Mesenchymal stem cell (in vitro differentiated cells and primary cell): ENCODE data around the gene COL28A1. TPM values are rescaled to one million over a fixed set of nuclear protein-coding genes. Genes with fewer than 3 reads are reported as not detected.

Experiments
- DNase-seq: peaks from one replicate; pipeline ENCODE4 v3.0.0-alpha.2; 2013
- H2AFZ ChIP-seq: one replicate; pipeline ENCODE4 v1.6.1; 2013; ENCODE audit warnings: low read depth, mild to moderate bottlenecking, control low read depth, inconsistent platforms, low read length, moderate library complexity
- H2AK5ac ChIP-seq: 2 replicates; pipeline ENCODE4 v1.6.1; 2013; ENCODE audit warnings: low read length, moderate library complexity, mild to moderate bottlenecking, inconsistent platforms; ENCODE audit not compliant: severe bottlenecking
- H2BK120ac ChIP-seq: one replicate; pipeline ENCODE4 v1.6.1; 2013; ENCODE audit warnings: low read depth, mild to moderate bottlenecking, inconsistent platforms, low read length, moderate library complexity
- H2BK12ac ChIP-seq, 2 experiments: one replicate each; pipeline ENCODE4 v1.6.1; 2013; ENCODE audit warnings: inconsistent platforms in 2 of 2, low read length in 2 of 2, mild to moderate bottlenecking in 2 of 2, moderate library complexity in 2 of 2, control low read depth in 1 of 2
- H2BK15ac ChIP-seq: one replicate; pipeline ENCODE4 v1.6.1; 2013; ENCODE audit warnings: mild to moderate bottlenecking, low read depth, inconsistent platforms; ENCODE audit not compliant: poor library complexity, severe bottlenecking
- H2BK5ac ChIP-seq: 2 replicates; pipeline ENCODE4 v1.6.1; 2013; ENCODE audit warnings: low read depth, mild to moderate bottlenecking, low read length, control low read depth, inconsistent platforms; ENCODE audit not compliant: poor library complexity, severe bottlenecking
- H3K14ac ChIP-seq, 2 experiments: one replicate each; pipeline ENCODE4 v1.6.1; 2013; ENCODE audit warnings: inconsistent platforms in 2 of 2, low read length in 2 of 2, control low read depth in 1 of 2, mild to moderate bottlenecking in 1 of 2, moderate library complexity in 1 of 2
- H3K18ac ChIP-seq, 2 experiments: one replicate each; pipeline ENCODE4 v1.6.1; 2013; ENCODE audit warnings: inconsistent platforms in 2 of 2, low read length in 2 of 2, control low read depth in 1 of 2, low read depth in 1 of 2, mild to moderate bottlenecking in 1 of 2
- H3K23ac ChIP-seq, 2 experiments: one replicate each; pipeline ENCODE4 v1.6.1; 2013; ENCODE audit warnings: inconsistent platforms in 2 of 2, low read length in 2 of 2, mild to moderate bottlenecking in 2 of 2, moderate library complexity in 2 of 2, control low read depth in 1 of 2
- H3K27ac ChIP-seq: 2 replicates; pipeline ENCODE4 v1.5.1; 2013; ENCODE audit warnings: mild to moderate bottlenecking, moderate library complexity, low read length, control low read depth, inconsistent platforms; ENCODE audit not compliant: poor library complexity, severe bottlenecking
- H3K27me3 ChIP-seq, 2 experiments: 2 replicates each; pipeline versions ENCODE4 v1.6.1 to v1.7.0; 2013; ENCODE audit warnings: low read length in 2 of 2, mild to moderate bottlenecking in 2 of 2, moderate library complexity in 2 of 2, control low read depth in 1 of 2, inconsistent platforms in 1 of 2; ENCODE audit not compliant: control insufficient read depth in 1 of 2, insufficient read depth in 1 of 2
- H3K36me3 ChIP-seq, 2 experiments: 2 replicates each; pipeline versions ENCODE4 v1.6.1 to v1.7.0; 2013; ENCODE audit warnings: low read length in 2 of 2, control low read depth in 1 of 2, inconsistent platforms in 1 of 2, low read depth in 1 of 2, mild to moderate bottlenecking in 1 of 2; ENCODE audit not compliant: insufficient read depth in 2 of 2, control insufficient read depth in 1 of 2
- H3K4ac ChIP-seq, 2 experiments: one replicate each; pipeline ENCODE4 v1.6.1; 2013; ENCODE audit warnings: inconsistent platforms in 2 of 2, low read length in 2 of 2, mild to moderate bottlenecking in 2 of 2, moderate library complexity in 2 of 2, control low read depth in 1 of 2, low read depth in 1 of 2
- H3K4me1 ChIP-seq: 2 replicates; pipeline ENCODE4 v1.6.1; 2013; ENCODE audit warnings: low read depth, low read length, control low read depth; ENCODE audit not compliant: control insufficient read depth, insufficient read depth
- H3K4me2 ChIP-seq: 2 replicates; pipeline ENCODE4 v1.6.1; 2013; ENCODE audit warnings: low read length, mild to moderate bottlenecking, inconsistent platforms; ENCODE audit not compliant: poor library complexity, severe bottlenecking
- H3K4me3 ChIP-seq, 2 experiments: 2 replicates each; pipeline versions ENCODE4 v1.5.1 to v1.7.0; 2013; ENCODE audit warnings: low read length in 2 of 2, mild to moderate bottlenecking in 2 of 2, control low read depth in 1 of 2, low read depth in 1 of 2; ENCODE audit not compliant: insufficient read depth in 1 of 2
- H3K79me1 ChIP-seq: replicated peaks from 2 replicates; pipeline ENCODE4 v1.6.1; 2013; ENCODE audit warnings: mild to moderate bottlenecking, control low read depth, low read length, inconsistent platforms; ENCODE audit not compliant: poor library complexity, severe bottlenecking
- H3K9ac ChIP-seq: 2 replicates; pipeline ENCODE4 v1.7.0; 2013; ENCODE audit warnings: mild to moderate bottlenecking, low read length, moderate library complexity
- H3K9me3 ChIP-seq: 2 replicates; pipeline ENCODE4 v1.7.0; 2013; ENCODE audit warnings: mild to moderate bottlenecking, low read length; ENCODE audit not compliant: control insufficient read depth
- H4K8ac ChIP-seq: one replicate; pipeline ENCODE4 v1.6.1; 2013; ENCODE audit warnings: inconsistent platforms, mild to moderate bottlenecking, low read length, moderate library complexity
- H4K91ac ChIP-seq: one replicate; pipeline ENCODE4 v1.6.1; 2013; ENCODE audit warnings: mild to moderate bottlenecking, low read length, inconsistent platforms
- WGBS: methylation state at CpG from one replicate; pipeline ENCODE4 v1.1.7; 2013; ENCODE audit warnings: mixed read lengths; 5-methylcytosine and 5-hydroxymethylcytosine counted together
- polyA plus RNA-seq, 2 experiments: library from polyadenylated mRNA; stranded (reverse); fragments of 200-250 nt; gene quantifications; one replicate each; pipeline ENCODE4 v1.2.3, GENCODE V29; 2013

The COL28A1 gene
- 0.06 TPM for polyA plus RNA-seq (2013, experiment 1 of 2)
- polyA plus RNA-seq (2013, experiment 2 of 2), result not detected

DNA sequence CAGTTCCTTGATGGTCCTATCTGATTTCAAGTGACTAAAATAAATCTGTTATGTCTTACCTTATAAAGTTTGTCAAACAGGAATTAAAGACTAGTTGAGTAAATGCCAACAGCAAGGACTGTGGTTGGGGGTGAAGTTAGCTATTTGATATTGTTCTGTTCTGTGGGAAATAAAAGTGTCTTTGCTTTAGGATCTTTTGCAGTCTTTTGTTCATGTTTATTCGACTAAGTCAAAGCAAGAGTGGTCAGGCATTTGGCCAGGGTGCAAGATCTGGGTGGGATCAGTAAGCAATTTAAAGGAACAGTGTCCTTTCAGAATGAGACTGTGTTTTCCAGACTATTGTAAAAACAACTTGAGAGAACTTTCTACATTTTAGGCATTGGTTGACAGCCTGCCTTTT lies at the start of gene COL28A1:
COL28A1 (minus strand) TSS at position 183 of the 400 bp plus-strand sequence. CDS start 2,998 bp downstream, outside the sequence.
- Histone ChIP-seq H2BK15ac (no peak within 1 kb of the TSS), H2BK12ac (no peak within 1 kb of the TSS), H3K9ac (no peak within 1 kb of the TSS), H3K14ac (no peak within 1 kb of the TSS), H3K4ac (no peak within 1 kb of the TSS), H4K8ac (no peak within 1 kb of the TSS), H3K9me3 (no peaks in the 10 kb centered on the region), H3K4me2 (no peak within 1 kb of the TSS), H2BK5ac (no peak within 1 kb of the TSS), H3K23ac (no peak within 1 kb of the TSS), H3K18ac (no peak within 1 kb of the TSS), H3K4me3 (no peak within 1 kb of the TSS), H4K91ac (no peak within 1 kb of the TSS), H3K79me1 (no peaks in the 10 kb centered on the region), H2AK5ac (no peak within 1 kb of the TSS), H3K27me3 (no peaks in the 10 kb centered on the region), H2AFZ (no peak within 1 kb of the TSS), H2BK120ac (no peak within 1 kb of the TSS), H3K4me1 (peaks cover 2% of the 10 kb centered on the region), H3K36me3 (no peaks in the 10 kb centered on the region), H3K27ac (no peak within 1 kb of the TSS)
- 63% methylated on average over 1 of the region's 1 CpG for WGBS
- no peak for DNase-seq

DNA sequence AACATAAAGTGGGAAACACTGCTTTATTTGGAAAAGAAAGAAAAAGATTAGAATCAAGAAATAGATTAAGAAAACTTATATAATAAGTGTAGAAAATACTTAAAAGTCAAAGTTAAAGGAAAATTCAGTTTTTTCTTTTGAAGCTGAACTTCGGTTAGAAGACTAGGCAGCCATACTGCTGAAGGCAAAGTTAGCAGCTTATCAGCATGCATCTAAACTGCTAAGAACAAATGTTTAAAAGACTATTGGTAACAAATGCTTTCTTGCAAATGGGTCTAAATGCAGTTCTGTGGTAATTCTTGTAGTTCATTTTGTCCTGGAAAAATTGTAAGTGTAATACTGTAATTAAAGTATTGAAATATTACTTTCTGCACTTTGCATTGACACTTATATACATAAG lies 49.0 kb upstream of the COL28A1 start:
- no peak overlapping the region for H2AFZ ChIP-seq
- 100% methylated on average over 1 of the region's 1 CpG for WGBS
- no peak overlapping the region for H4K8ac ChIP-seq
- no peaks in the 10 kb centered on the region for H3K27me3 ChIP-seq
- no peaks in the 10 kb centered on the region for H3K4me1 ChIP-seq
- no peak overlapping the region for H3K9ac ChIP-seq
- H3K4me3 ChIP-seq, result no peak overlapping the region
- no peak overlapping the region for H2AK5ac ChIP-seq
- no peak overlapping the region for H2BK120ac ChIP-seq
- no peak overlapping the region for H3K4me2 ChIP-seq
- no peak overlapping the region for H3K27ac ChIP-seq
- no peak overlapping the region for H2BK12ac ChIP-seq
- no peak overlapping the region for H2BK5ac ChIP-seq
- H3K14ac ChIP-seq, result no peak overlapping the region
- H3K9me3 ChIP-seq, result no peaks in the 10 kb centered on the region
- H3K18ac ChIP-seq, result no peak overlapping the region
- H3K23ac ChIP-seq, result no peak overlapping the region
- no peak overlapping the region for H4K91ac ChIP-seq
- no peaks in the 10 kb centered on the region for H3K36me3 ChIP-seq
- no peak overlapping the region for H3K4ac ChIP-seq
- H3K79me1 ChIP-seq, result peaks cover 6% of the 10 kb centered on the region
- no peak for DNase-seq
- no peak overlapping the region for H2BK15ac ChIP-seq

DNA sequence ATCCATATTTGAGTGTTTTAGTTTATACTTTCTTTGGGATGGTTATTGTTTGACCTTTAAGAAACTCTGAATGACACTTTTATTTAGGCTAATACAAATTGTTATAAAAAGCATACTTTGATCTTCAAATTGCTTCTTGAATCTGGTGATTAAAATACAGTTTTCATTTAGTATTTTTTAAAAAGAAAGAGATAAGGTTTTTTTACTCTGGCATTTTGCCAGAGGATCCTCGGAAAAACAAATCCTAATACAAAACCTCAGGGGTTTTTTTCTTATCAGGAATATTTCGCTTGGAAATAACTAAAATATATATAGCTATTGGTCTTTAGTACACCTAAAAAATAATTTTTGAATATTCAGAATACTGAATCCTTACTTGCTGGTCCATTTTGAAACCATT lies 48.1 kb upstream of the COL28A1 start:
- Histone ChIP-seq H4K91ac (no peak overlapping the region), H2BK5ac (no peak overlapping the region), H4K8ac (no peak overlapping the region), H3K27ac (no peak overlapping the region), H3K14ac (no peak overlapping the region), H3K27me3 (no peaks in the 10 kb centered on the region), H3K4me1 (no peaks in the 10 kb centered on the region), H3K23ac (no peak overlapping the region), H3K9ac (no peak overlapping the region), H3K4me3 (no peak overlapping the region), H3K9me3 (no peaks in the 10 kb centered on the region), H3K18ac (no peak overlapping the region), H3K4ac (no peak overlapping the region), H3K4me2 (no peak overlapping the region), H3K36me3 (no peaks in the 10 kb centered on the region), H2AK5ac (no peak overlapping the region), H2BK15ac (no peak overlapping the region), H2BK12ac (no peak overlapping the region), H3K79me1 (peaks cover 7% of the 10 kb centered on the region), H2AFZ (no peak overlapping the region), H2BK120ac (no peak overlapping the region)
- no CpG with 5 or more reads among the region's 2 CpGs for WGBS
- no peak for DNase-seq

DNA sequence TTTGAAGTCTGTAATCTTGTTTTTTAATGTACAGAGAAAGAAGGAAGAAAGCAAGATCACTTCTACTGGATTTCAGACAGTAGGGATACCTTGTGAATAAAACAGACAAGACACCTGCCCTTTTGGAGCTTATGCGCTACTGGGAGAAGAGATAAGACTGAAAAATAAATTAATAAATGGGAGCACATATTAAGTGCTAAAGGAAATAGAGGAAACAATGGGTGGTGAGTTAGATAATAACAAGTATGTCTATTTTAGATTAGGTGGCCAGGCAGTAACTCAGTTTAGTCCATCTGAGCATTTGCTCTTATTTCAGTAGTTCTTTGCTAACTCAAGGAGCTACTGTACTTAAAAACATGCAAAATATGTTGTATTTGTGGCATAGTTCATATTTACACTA lies 46.9 kb upstream of the COL28A1 start:
- Histone ChIP-seq H3K27ac (no peak overlapping the region), H3K27me3 (no peaks in the 10 kb centered on the region), H2AK5ac (no peak overlapping the region), H4K91ac (no peak overlapping the region), H3K23ac (no peak overlapping the region), H3K18ac (no peak overlapping the region), H2AFZ (no peak overlapping the region), H3K79me1 (peaks cover 10% of the 10 kb centered on the region), H2BK15ac (no peak overlapping the region), H2BK120ac (no peak overlapping the region), H3K4me3 (no peak overlapping the region), H4K8ac (no peak overlapping the region), H3K9me3 (no peaks in the 10 kb centered on the region), H3K4ac (no peak overlapping the region), H3K36me3 (no peaks in the 10 kb centered on the region), H3K9ac (no peak overlapping the region), H2BK5ac (no peak overlapping the region), H3K14ac (no peak overlapping the region), H2BK12ac (no peak overlapping the region), H3K4me1 (no peaks in the 10 kb centered on the region), H3K4me2 (no peak overlapping the region)
- DNase-seq, result no peak
- 94% methylated on average over 1 of the region's 1 CpG for WGBS
